H9 (cell line): ENCODE data around the gene CCT7. TPM values are rescaled to one million over a fixed set of nuclear protein-coding genes. Genes with fewer than 3 reads are reported as not detected.

Experiments used
- DNase-seq: peaks from one replicate; pipeline ENCODE4 v3.0.0-alpha.2; 2017
- H2AFZ ChIP-seq: one replicate; pipeline ENCODE4 v1.6.1; 2013; ENCODE audit warnings: mild to moderate bottlenecking, low read length, control low read depth, moderate library complexity
- H2AK5ac ChIP-seq: 2 replicates; pipeline ENCODE4 v1.6.1; 2013; ENCODE audit warnings: low read length, control low read depth, mixed read lengths; ENCODE audit not compliant: insufficient read length
- H2BK120ac ChIP-seq: one replicate; pipeline ENCODE4 v1.6.1; 2013; ENCODE audit warnings: low read depth, mild to moderate bottlenecking, low read length, control low read depth, inconsistent platforms; ENCODE audit not compliant: poor library complexity, severe bottlenecking
- H2BK12ac ChIP-seq: 2 replicates; pipeline ENCODE4 v1.6.1; 2013; ENCODE audit warnings: low read length, control low read depth, mixed read lengths, low read depth; ENCODE audit not compliant: insufficient read length
- H2BK15ac ChIP-seq: 2 replicates; pipeline ENCODE4 v1.6.1; 2013; ENCODE audit warnings: low read depth, low read length, control low read depth
- H2BK20ac ChIP-seq: one replicate; pipeline ENCODE4 v1.6.1; 2013; ENCODE audit warnings: low read depth, mild to moderate bottlenecking, low read length, control low read depth, inconsistent platforms; ENCODE audit not compliant: poor library complexity, severe bottlenecking
- H2BK5ac ChIP-seq: 2 replicates; pipeline ENCODE4 v1.6.1; 2013; ENCODE audit warnings: low read length, control low read depth, mixed read lengths; ENCODE audit not compliant: insufficient read length
- H3K14ac ChIP-seq: 2 replicates; pipeline ENCODE4 v1.6.1; 2013; ENCODE audit warnings: low read length, control low read depth; ENCODE audit not compliant: insufficient read depth
- H3K18ac ChIP-seq: 2 replicates; pipeline ENCODE4 v1.6.1; 2013; ENCODE audit warnings: low read depth, mild to moderate bottlenecking, mixed read lengths, low read length, control low read depth; ENCODE audit not compliant: insufficient read length
- H3K23ac ChIP-seq: 2 replicates; pipeline ENCODE4 v1.6.1; 2013; ENCODE audit warnings: low read length, control low read depth, mixed read lengths, low read depth; ENCODE audit not compliant: insufficient read length
- H3K23me2 ChIP-seq: 2 replicates; pipeline ENCODE4 v1.6.1; 2013; ENCODE audit warnings: low read depth, mild to moderate bottlenecking, mixed read lengths, low read length, control low read depth; ENCODE audit not compliant: insufficient read length, poor library complexity, severe bottlenecking
- H3K27ac ChIP-seq: 2 replicates; pipeline ENCODE4 v1.5.1; 2013; ENCODE audit warnings: low read length, control low read depth, mixed read lengths, low read depth; ENCODE audit not compliant: insufficient read length
- H3K27me3 ChIP-seq: 2 replicates; pipeline ENCODE4 v1.6.1; 2013; ENCODE audit warnings: low read length, control low read depth, inconsistent platforms; ENCODE audit not compliant: insufficient read depth
- H3K4ac ChIP-seq: 2 replicates; pipeline ENCODE4 v1.6.1; 2013; ENCODE audit warnings: low read depth, mild to moderate bottlenecking, control low read depth, inconsistent platforms, low read length, moderate library complexity
- H3K4me1 ChIP-seq: 2 replicates; pipeline ENCODE4 v1.6.1; 2013; ENCODE audit warnings: low read length, control low read depth, inconsistent platforms; ENCODE audit not compliant: insufficient read depth
- H3K4me2 ChIP-seq: 2 replicates; pipeline ENCODE4 v1.6.1; 2013; ENCODE audit warnings: low read length, control low read depth, mixed read lengths; ENCODE audit not compliant: insufficient read length, insufficient read depth
- H3K56ac ChIP-seq: 2 replicates; pipeline ENCODE4 v1.6.1; 2013; ENCODE audit warnings: low read depth, mild to moderate bottlenecking, mixed read lengths, low read length, control low read depth; ENCODE audit not compliant: insufficient read length
- H3K79me1 ChIP-seq: 2 replicates; pipeline ENCODE4 v1.6.1; 2013; ENCODE audit warnings: low read depth, mild to moderate bottlenecking, moderate library complexity, low read length, control low read depth, inconsistent platforms; ENCODE audit not compliant: insufficient read depth, poor library complexity, severe bottlenecking
- H3K79me2 ChIP-seq: 2 replicates; pipeline ENCODE4 v1.6.1; 2013; ENCODE audit warnings: low read length, control low read depth, inconsistent platforms; ENCODE audit not compliant: insufficient read depth
- H3K9ac ChIP-seq: 2 replicates; pipeline ENCODE4 v1.6.1; 2013; ENCODE audit warnings: low read length, control low read depth, mixed read lengths; ENCODE audit not compliant: insufficient read length; ENCODE audit errors: extremely low read depth
- H3K9me3 ChIP-seq: one replicate; pipeline ENCODE4 v1.6.1; 2013; ENCODE audit warnings: low read depth, low read length, inconsistent platforms; ENCODE audit not compliant: control insufficient read depth
- H3T11ph ChIP-seq: one replicate; pipeline ENCODE4 v1.6.1; 2013; ENCODE audit warnings: mild to moderate bottlenecking, low read length, control low read depth, inconsistent platforms
- H4K20me1 ChIP-seq: one replicate; pipeline ENCODE4 v1.6.1; 2013; ENCODE audit not compliant: control insufficient read depth, insufficient read length, insufficient read depth
- H4K5ac ChIP-seq: 2 replicates; pipeline ENCODE4 v1.6.1; 2013; ENCODE audit warnings: low read depth, mild to moderate bottlenecking, mixed read lengths, low read length, control low read depth; ENCODE audit not compliant: insufficient read length
- H4K8ac ChIP-seq: replicated peaks from 2 replicates; pipeline ENCODE4 v1.6.1; 2013; ENCODE audit warnings: low read length, control low read depth, mixed read lengths, low read depth; ENCODE audit not compliant: insufficient read length
- H4K91ac ChIP-seq: 2 replicates; pipeline ENCODE4 v1.6.1; 2013; ENCODE audit warnings: low read depth, mild to moderate bottlenecking, moderate library complexity, mixed read lengths, low read length, control low read depth; ENCODE audit not compliant: insufficient read length
- H3K27ac Mint-ChIP-seq, 3 experiments: 2 replicates in 2 of 3; 3 replicates in 1 of 3; pipeline ENCODE4 v1.8.0; 2020 to 2021; ENCODE audit warnings: mixed read lengths in 3 of 3, mild to moderate bottlenecking in 1 of 3, moderate library complexity in 1 of 3
- H3K27me3 Mint-ChIP-seq: 2 replicates; pipeline ENCODE4 v1.8.0; 2021; ENCODE audit warnings: low read depth, mild to moderate bottlenecking, moderate library complexity, mixed read lengths
- H3K36me3 Mint-ChIP-seq, 3 experiments: 2 replicates in 2 of 3; 3 replicates in 1 of 3; pipeline ENCODE4 v1.8.0; 2020 to 2021; ENCODE audit warnings: low read depth in 3 of 3, mixed read lengths in 3 of 3; ENCODE audit not compliant: insufficient read depth in 1 of 3
- H3K4me1 Mint-ChIP-seq, 2 experiments: 2 replicates each; pipeline ENCODE4 v1.8.0; 2020; ENCODE audit warnings: mixed read lengths in 2 of 2
- H3K4me3 Mint-ChIP-seq, 2 experiments: 2 replicates in 1 of 2; 3 replicates in 1 of 2; pipeline ENCODE4 v1.8.0; 2020 to 2021; ENCODE audit warnings: mild to moderate bottlenecking in 2 of 2, mixed read lengths in 2 of 2, moderate library complexity in 1 of 2
- H3K9me3 Mint-ChIP-seq, 2 experiments: 2 replicates in 1 of 2; 3 replicates in 1 of 2; pipeline ENCODE4 v1.8.0; 2020; ENCODE audit warnings: mild to moderate bottlenecking in 2 of 2, mixed read lengths in 2 of 2, moderate library complexity in 1 of 2
- CTCF ChIP-seq: fragments of 200-600 bp; sonication (generic); conservative IDR thresholded peaks from 3 replicates; pipeline ENCODE4 v1.8.0; 2021; ENCODE audit warnings: antibody characterized with exemption, mild to moderate bottlenecking
- WGBS: extraction: QIAGEN DNeasy Blood & Tissue Kit; methylation state at CpG from one replicate; pipeline ENCODE4 v1.1.7; 2013; ENCODE audit warnings: missing lambda C conversion rate, low lambda C conversion rate, mixed read lengths; ENCODE audit not compliant: insufficient read length; ENCODE audit errors: extremely low coverage; 5-methylcytosine and 5-hydroxymethylcytosine counted together
- total RNA-seq: library from RNA; stranded (reverse); gene quantifications from 2 replicates; pipeline ENCODE4 v1.2.1, GENCODE V29; 2021

CCT7 gene
- total RNA-seq, 1 experiment from 2014 or later, result 500 TPM

GRCh38 chr2:73285159-73285739, 51.1 kb downstream of the CCT7 start:
- Histone ChIP-seq H3K4me1 (peaks cover 3% of the 10 kb centered on the region; the same call in 1 of the 2 replicates), H3K27me3 (peaks cover 2% of the 10 kb centered on the region; the same call in 1 of the 2 replicates), H3K9ac (no peak overlapping the region), H3K79me2 (peaks cover 3% of the 10 kb centered on the region; the same call in 1 of the 2 replicates), H3K27ac (no peak overlapping the region), H3K56ac (no peak overlapping the region), H3K18ac (no peak overlapping the region), H4K91ac (no peak overlapping the region), H2BK15ac (no peak overlapping the region), H3T11ph (no peak overlapping the region), H2AK5ac (no peak overlapping the region), H2BK20ac (no peak overlapping the region), H4K8ac (no peak overlapping the region), H3K4me2 (peak overlapping the region; percentile 29), H2BK5ac (no peak overlapping the region), H3K4ac (no peak overlapping the region), H3K79me1 (no peaks in the 10 kb centered on the region), H3K23ac (no peak overlapping the region), H2BK120ac (no peak overlapping the region), H4K20me1 (no peaks in the 10 kb centered on the region), H2BK12ac (no peak overlapping the region), H3K9me3 (no peaks in the 10 kb centered on the region), H3K14ac (no peak overlapping the region), H2AFZ (no peak overlapping the region), H3K23me2 (peaks cover 15% of the 10 kb centered on the region), H4K5ac (no peak overlapping the region)
- H3K4me1 Mint-ChIP-seq, result peaks cover 19 to 21% of the 10 kb centered on the region in 2 experiments
- no peak overlapping the region for H3K27ac Mint-ChIP-seq
- peak overlapping the region; percentile 74 to 77 for H3K4me3 Mint-ChIP-seq
- no peak for TF ChIP-seq CTCF
- H3K27me3 Mint-ChIP-seq, result peaks cover 55% of the 10 kb centered on the region
- no peak for DNase-seq
- no peaks in the 10 kb centered on the region; a peak in 1 of 7 replicates for H3K36me3 Mint-ChIP-seq
- H3K9me3 Mint-ChIP-seq, result no peaks in the 10 kb centered on the region; a peak in 1 of 5 replicates
- WGBS, result no CpG with 5 or more reads among the region's 5 CpGs
